Stimulated activated CD4-positive, alpha-beta T cell treated with anti-CD3 and anti-CD28 coated beads, TNF-alpha, amount 100 ng/mL, for 24 hours (primary cell): ENCODE data around the gene ITGB6.

Experiments used
- DNase-seq, 3 experiments: peaks; one replicate each; pipeline ENCODE4 v3.0.0-alpha.2; 2020; ENCODE audit warnings: low read depth in 3 of 3

Gene ITGB6

GRCh38 chr2:160051371-160051800, 148.7 kb downstream of the ITGB6 start:
- no peak for DNase-seq

GRCh38 chr2:160050147-160050546, 149.9 kb downstream of the ITGB6 start:
- DNase-seq, result no peak
